T-helper 1 cell (primary cell): ENCODE measurements around the gene TP53TG3E.
"Not testable (repeated sequence)": the region's sequence is repeated elsewhere in the genome, so short reads cannot be mapped to it uniquely, and the experiment has no call there.

Source experiments
- DNase-seq, 5 donors: peaks; one replicate each; pipeline ENCODE4 v3.0.0-alpha.2; 2012 to 2020
- total RNA-seq, 4 donors: gene quantifications; one replicate each; lab custom pipeline; 2026; lab: John Stamatoyannopoulos, UW

TP53TG3E gene, protein sequence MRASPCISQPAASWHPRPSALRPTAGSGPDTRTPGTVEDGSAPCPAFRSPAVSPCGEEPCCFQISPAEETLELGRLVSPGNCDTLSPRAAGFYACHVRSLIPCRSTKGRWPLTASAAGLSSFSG
- total RNA-seq: 0 reads per million in 4 donors

- DNase-seq: not testable (repeated sequence)
Observed at GRCh38 chr16:33304006-33304405, at the start of gene TP53TG3E. Gene TP53TG3E, plus strand, starts transcription at chr16:33304306. Its CDS starts 68 bp downstream, at chr16:33304374.

- DNase-seq: peak in 4 of 5 donors; percentile 36 to 70 (median 44)
Observed at GRCh38 chr16:33336226-33337012, 32.3 kb downstream of the TP53TG3E start.

DNA sequence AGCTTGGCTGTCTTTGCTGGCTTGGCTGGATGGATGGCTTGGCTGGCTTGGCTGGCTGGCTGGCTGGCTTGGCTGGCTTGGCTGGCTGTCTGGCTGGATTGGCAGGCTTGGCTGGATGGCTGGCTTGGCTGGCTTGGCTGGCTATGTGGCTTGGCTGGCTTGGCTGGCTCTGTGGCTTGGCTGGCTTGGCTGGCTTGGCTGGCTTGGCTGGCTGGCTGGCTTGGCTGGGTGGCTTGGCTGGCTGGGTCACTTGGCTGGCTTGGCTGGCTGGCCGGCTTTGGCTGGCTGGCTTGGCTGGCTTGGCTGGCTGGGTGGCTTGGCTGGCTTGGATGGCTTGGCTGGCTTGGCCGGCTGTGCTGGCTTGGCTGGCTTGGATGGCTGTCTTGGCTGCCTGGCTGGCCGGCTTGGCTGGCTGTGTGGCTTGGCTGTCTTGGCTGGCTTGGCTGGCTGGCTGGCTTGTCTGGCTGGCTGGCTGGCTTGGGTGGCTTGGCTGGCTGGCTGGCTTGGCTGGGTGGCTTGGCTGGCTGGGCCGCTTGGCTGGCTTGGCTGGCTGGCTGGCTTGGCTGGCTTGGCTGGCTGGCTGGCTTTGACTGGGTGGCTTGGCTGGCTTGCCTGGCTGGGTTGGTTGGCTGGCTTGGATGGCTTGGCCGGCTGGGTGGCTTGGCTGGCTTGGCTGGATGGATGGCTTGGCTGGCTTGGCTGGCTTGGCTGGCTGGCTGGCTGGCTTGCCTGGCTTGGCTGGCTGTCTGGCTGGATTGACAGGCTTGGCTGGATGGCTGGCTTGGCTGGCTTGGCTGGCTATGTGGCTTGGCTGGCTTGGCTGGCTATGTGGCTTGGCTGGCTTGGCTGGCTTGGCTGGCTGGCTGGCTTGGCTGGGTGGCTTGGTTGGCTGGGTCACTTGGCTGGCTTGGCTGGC is 33.8 kb downstream of the TP53TG3E start:
- peak in 4 of 5 donors; percentile 23 to 68 (median 44) for DNase-seq

DNA sequence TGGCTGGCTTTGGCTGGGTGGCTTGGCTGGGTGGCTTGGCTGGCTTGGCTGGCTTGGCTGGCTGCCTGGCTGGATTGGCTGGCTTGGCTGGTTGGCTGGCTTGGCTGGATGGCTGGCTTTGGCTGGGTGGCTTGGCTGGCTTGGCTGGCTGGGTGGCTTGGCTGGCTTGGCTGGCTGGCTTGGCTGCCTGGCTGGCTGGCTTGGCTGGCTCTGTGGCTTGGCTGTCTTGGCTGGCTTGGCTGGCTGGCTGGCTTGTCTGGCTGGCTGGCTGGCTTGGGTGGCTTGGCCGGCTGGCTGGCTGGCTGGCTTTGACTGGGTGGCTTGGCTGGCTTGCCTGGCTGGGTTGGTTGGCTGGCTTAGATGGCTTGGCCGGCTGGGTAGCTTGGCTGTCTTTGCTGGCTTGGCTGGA is 34.4 kb downstream of the TP53TG3E start:
- DNase-seq: peak in 4 of 5 donors; percentile 6 to 34 (median 22)

GRCh38 chr16:33339093-33340061 is 35.3 kb downstream of the TP53TG3E start:
- DNase-seq: peak; percentile 5 to 68 (median 49)
